K562 treated with DMSO at 1 percent for 48 hours (cell line): ENCODE measurements around the gene GALM. TPM values are rescaled to one million over a fixed set of nuclear protein-coding genes. Genes with fewer than 3 reads are reported as not detected.

Experiments
- total RNA-seq: library from RNA; unstranded; fragments of 300-600 nt; gene quantifications from 2 replicates; pipeline ENCODE4 v1.2.3, GENCODE V29; 2022; ENCODE audit warnings: low replicate concordance; ENCODE audit errors: extremely low read depth

Gene GALM
- not detected in 2 replicates for total RNA-seq

DNA sequence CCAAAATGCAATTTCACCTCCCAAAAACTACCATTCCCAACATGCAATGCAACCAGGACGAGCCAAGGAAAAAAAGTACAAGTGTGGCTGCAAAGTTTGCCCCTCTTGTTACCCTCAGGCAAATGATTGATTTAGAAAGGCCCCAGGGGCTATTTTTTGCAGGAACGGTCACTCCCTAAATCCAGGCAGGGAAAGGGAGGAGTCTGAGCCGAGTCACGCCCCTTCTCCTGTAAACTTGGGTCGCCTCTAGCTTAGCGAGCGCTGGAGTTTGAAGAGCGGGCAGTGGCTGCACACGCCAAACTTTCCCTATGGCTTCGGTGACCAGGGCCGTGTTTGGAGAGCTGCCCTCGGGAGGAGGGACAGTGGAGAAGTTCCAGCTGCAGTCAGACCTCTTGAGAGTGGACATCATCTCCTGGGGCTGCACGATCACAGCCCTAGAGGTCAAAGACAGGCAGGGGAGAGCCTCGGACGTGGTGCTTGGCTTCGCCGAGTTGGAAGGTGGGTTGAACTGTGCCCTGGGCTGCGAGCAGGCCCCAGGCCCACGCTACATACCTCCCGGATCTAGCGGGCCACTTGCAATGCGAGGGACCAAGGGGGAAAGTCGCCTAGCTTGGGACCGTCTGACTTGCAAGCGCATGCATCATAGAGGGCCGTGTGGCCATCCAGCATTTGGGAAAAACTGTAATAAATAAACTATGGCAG is at the start of gene GALM:
Gene GALM (plus strand): TSS at position 261 of the 702 bp plus-strand sequence. CDS start 48 bp downstream, at position 309.

DNA sequence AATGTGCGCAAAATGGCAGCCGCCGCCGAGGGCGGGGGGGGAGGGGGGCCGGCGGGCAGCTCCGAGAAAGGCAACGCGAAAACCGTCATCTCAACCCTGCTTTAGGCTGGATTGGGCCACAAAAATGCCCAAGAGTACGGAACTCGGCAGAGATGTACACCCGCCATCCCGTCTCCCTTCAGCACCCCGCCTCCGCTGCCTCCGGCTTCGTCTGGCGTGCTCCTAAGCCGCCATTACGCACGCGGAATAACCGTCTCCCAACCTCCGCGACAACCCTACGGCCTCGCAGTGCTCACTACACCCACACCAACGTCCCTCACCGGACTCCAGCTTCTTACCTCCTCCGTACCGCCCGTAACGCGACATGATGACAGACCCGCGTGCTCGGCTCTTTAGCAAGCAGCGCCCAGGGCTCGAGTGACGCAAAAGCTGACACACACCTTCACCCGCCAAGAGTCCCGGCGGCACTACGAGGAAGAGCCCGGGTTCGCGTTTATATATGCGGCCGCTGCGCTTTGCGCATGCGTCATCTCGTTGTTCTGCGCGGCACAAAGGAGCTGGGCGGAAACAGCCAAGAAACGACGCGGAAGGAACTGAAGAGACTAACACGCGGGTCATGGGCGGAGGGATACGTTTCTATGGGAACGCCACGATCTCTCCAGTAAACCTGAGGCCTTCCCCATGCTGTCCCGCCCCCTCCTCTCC is 85.1 kb downstream of the GALM start, which contains the start of gene SRSF7:
Gene SRSF7 (minus strand): TSS at position 471 of the 705 bp plus-strand sequence. CDS start 105 bp downstream, at position 366.

Other genes with a start within 250 kb of the GALM start
- gene HNRNPLL, start 63.2 kb upstream of the GALM start, total RNA-seq: not detected in 2 replicates
- gene SRSF7, start 85.2 kb downstream of the GALM start, total RNA-seq: not detected in 2 replicates
- gene GEMIN6, start 112.1 kb downstream of the GALM start, total RNA-seq: not detected in 2 replicates
- not detected in 2 replicates for gene DHX57, start 209.8 kb downstream of the GALM start, total RNA-seq
- gene MORN2, start 209.9 kb downstream of the GALM start, total RNA-seq: not detected in 2 replicates
- gene ARHGEF33, start 223.8 kb downstream of the GALM start, total RNA-seq: not detected in 2 replicates